OCI-LY7 (cell line): Measurements from ENCODE around the gene STX18. TPM values are rescaled to one million over a fixed set of nuclear protein-coding genes. Genes with fewer than 3 reads are reported as not detected.

ENCODE experiments used
- BruUV-seq: library from RNA; stranded (reverse); fragments of 400-500 nt; replicated peaks from 2 replicates; lab custom pipeline; 2021; lab: Mats Ljungman, UMichigan
- CTCF ChIA-PET: fragments of 300-600 bp; sonication (Branson Sonifier 250); formaldehyde crosslinking; loops from one replicate; lab custom pipeline; 2022; ENCODE audit warnings: antibody characterized with exemption; ENCODE audit not compliant: unreplicated experiment; lab: Charles Lee
- POLR2A ChIA-PET: fragments of 300-600 bp; sonication (Branson Sonifier 250); formaldehyde crosslinking; loops from one replicate; lab custom pipeline; 2022; ENCODE audit warnings: antibody characterized with exemption; lab: Charles Lee
- DNase-seq: peaks from one replicate; pipeline ENCODE4 v3.0.0-alpha.2; 2015; ENCODE audit warnings: low spot score
- H2AFZ ChIP-seq: fragments of 200-600 bp; sonication (generic), shearing (Covaris generic); 2 replicates; pipeline ENCODE4 v1.6.1; 2014; ENCODE audit warnings: mild to moderate bottlenecking, antibody characterized with exemption, low read length, moderate library complexity
- H3K27ac ChIP-seq: fragments of 200-600 bp; sonication (generic); 2 replicates; pipeline ENCODE4 v1.5.1; 2014; ENCODE audit warnings: mixed run types, low read depth, mild to moderate bottlenecking, moderate library complexity, low read length, inconsistent platforms; ENCODE audit not compliant: poor library complexity, severe bottlenecking
- H3K36me3 ChIP-seq: fragments of 200-600 bp; sonication (generic); 2 replicates; pipeline ENCODE4 v1.6.1; 2014; ENCODE audit warnings: mild to moderate bottlenecking, antibody characterized with exemption, low read length, moderate library complexity, mixed read lengths; ENCODE audit not compliant: insufficient read depth
- H3K4me1 ChIP-seq: fragments of 200-600 bp; sonication (generic); 2 replicates; pipeline ENCODE4 v1.5.1; 2014; ENCODE audit warnings: mild to moderate bottlenecking, low read length; ENCODE audit not compliant: insufficient read depth, poor library complexity, severe bottlenecking
- H3K4me2 ChIP-seq: fragments of 200-600 bp; sonication (generic); 2 replicates; pipeline ENCODE4 v1.6.1; 2014; ENCODE audit warnings: mild to moderate bottlenecking, low read length
- H3K4me3 ChIP-seq: fragments of 200-600 bp; sonication (generic); 2 replicates; pipeline ENCODE4 v1.5.1; 2014; ENCODE audit warnings: mild to moderate bottlenecking, low read depth, low read length; ENCODE audit not compliant: poor library complexity, severe bottlenecking
- H3K79me2 ChIP-seq: fragments of 200-600 bp; sonication (generic); 2 replicates; pipeline ENCODE4 v1.6.1; 2016; ENCODE audit warnings: low read depth, mild to moderate bottlenecking, low read length, moderate library complexity, mixed read lengths; ENCODE audit not compliant: insufficient read depth
- H3K9me2 ChIP-seq: fragments of 200-600 bp; sonication (generic); 2 replicates; pipeline ENCODE4 v1.6.1; 2016; ENCODE audit warnings: mild to moderate bottlenecking, low read length, mixed read lengths; ENCODE audit not compliant: insufficient read depth
- H3K9me3 ChIP-seq: fragments of 200-600 bp; sonication (generic); 2 replicates; pipeline ENCODE4 v1.6.1; 2014; ENCODE audit warnings: mild to moderate bottlenecking, mixed run types, low read length, mixed read lengths
- H4K20me1 ChIP-seq: fragments of 200-600 bp; sonication (generic); 2 replicates; pipeline ENCODE4 v1.6.1; 2014; ENCODE audit warnings: mild to moderate bottlenecking, antibody characterized with exemption, low read length, moderate library complexity, mixed read lengths; ENCODE audit not compliant: insufficient read depth
- CTCF ChIP-seq: fragments of 200-600 bp; sonication (generic); conservative IDR thresholded peaks from 2 replicates; pipeline ENCODE4 v1.5.1; 2014; ENCODE audit warnings: mild to moderate bottlenecking, antibody characterized with exemption, low read length, moderate library complexity, mixed read lengths
- EZH2phosphoT487 ChIP-seq: fragments of 200-600 bp; sonication (generic); IDR thresholded peaks from 2 replicates; pipeline ENCODE4 v1.6.1; 2018; ENCODE audit warnings: low read depth, borderline replicate concordance, mild to moderate bottlenecking, mixed run types, antibody characterized with exemption, low read length, moderate library complexity, mixed read lengths
- intact Hi-C: fragments of 100-400 bp; cut with micrococcal nuclease; formaldehyde crosslinking; loops from one replicate; pipeline ENCODE4 v1.10.0; 2022; ENCODE audit not compliant: unreplicated experiment
- total RNA-seq, 2 experiments: library from RNA; depleted of rRNA in 1 of 2; stranded (reverse); fragments of >200 nt in 1 of 2; shearing (Covaris generic) in 1 of 2; gene quantifications; 2 replicates each; pipeline ENCODE4 v1.2.3, GENCODE V29; 2014 to 2022

STX18 gene
- total RNA-seq, 2 experiments from 2014 or later: 30.6 to 35.2 TPM

- Histone ChIP-seq H3K36me3 (peaks cover 69% of the 10 kb centered on the region), H2AFZ (no peak overlapping the region), H3K27ac (peak overlapping the region; percentile 81), H3K9me3 (no peaks in the 10 kb centered on the region), H4K20me1 (no peaks in the 10 kb centered on the region), H3K4me1 (peaks cover 60% of the 10 kb centered on the region), H3K4me2 (peak overlapping the region; percentile 65), H3K79me2 (no peaks in the 10 kb centered on the region), H3K4me3 (peak overlapping the region; percentile 32), H3K9me2 (no peaks in the 10 kb centered on the region)
- BruUV-seq: no TSS peak
- CTCF ChIA-PET: no interaction called here
- POLR2A ChIA-PET: interaction anchor here (0.6 to 2.5 kb wide), 14 partner anchors 9 to 1492 kb away, joined by 3 to 12 read pairs (median 4); partner anchors contain the start of gene GRK4
- peak; percentile 92 for DNase-seq
- no peak for TF ChIP-seq CTCF
- TF ChIP-seq EZH2phosphoT487: no peak
- intact Hi-C loops: loop anchor here (2.0 kb wide), 1 partner anchor 111 kb away; no protein-coding TSS in a partner anchor
These were observed 86.5 kb downstream of the STX18 start for GRCh38 chr4:4455210-4455865.

- CTCF ChIA-PET: no interaction called here
- no peak overlapping the region for H3K27ac ChIP-seq
These were observed 95.4 kb downstream of the STX18 start for GRCh38 chr4:4446434-4446833.

More at GRCh38 chr4:4446434-4446833, 95.4 kb downstream of the STX18 start:
- Histone ChIP-seq H3K9me3 (no peaks in the 10 kb centered on the region), H2AFZ (no peak overlapping the region), H3K4me1 (peaks cover 13% of the 10 kb centered on the region), H3K4me2 (no peak overlapping the region), H3K9me2 (no peaks in the 10 kb centered on the region), H3K4me3 (no peak overlapping the region), H3K79me2 (no peaks in the 10 kb centered on the region), H3K36me3 (peaks cover 5% of the 10 kb centered on the region), H4K20me1 (no peaks in the 10 kb centered on the region)
- BruUV-seq: no TSS peak
- TF ChIP-seq CTCF (no peak), EZH2phosphoT487 (no peak)
- POLR2A ChIA-PET: no interaction called here
- intact Hi-C loops: no loop called here
- no peak for DNase-seq
